ENCODE data around the gene PNMA6E.
A peak's percentile ranks its signal among the peaks of the same experiment; 100 is the strongest.
"Not testable (repeated sequence)": the region's sequence is repeated elsewhere in the genome, so short reads cannot be mapped to it uniquely, and the experiment has no call there.

Gene PNMA6E

GRCh38 chrX:153410888-153411254 is 9.7 kb upstream of the PNMA6E start:
- no peak for DNase-seq (ENCODE audit: low read depth)
- peak overlapping the region; percentile 44 for H3K4me3 ChIP-seq (ENCODE audit: low read depth, low read length)

GRCh38 chrX:153410373-153410772 is 9.2 kb upstream of the PNMA6E start:
- H3K4me3 ChIP-seq (ENCODE audit: low read depth, low read length): no peak overlapping the region
- DNase-seq (ENCODE audit: low read depth): no peak

- no peak for DNase-seq (ENCODE audit: low read depth)
- no peak overlapping the region for H3K4me3 ChIP-seq (ENCODE audit: low read depth, low read length)
Observed at GRCh38 chrX:153409414-153410101, 8.4 kb upstream of the PNMA6E start.

GRCh38 chrX:153408871-153409351 is 7.8 kb upstream of the PNMA6E start:
- no peak for DNase-seq (ENCODE audit: low read depth)
- no peak overlapping the region for H3K4me3 ChIP-seq (ENCODE audit: low read depth, low read length)

- no peak overlapping the region for H3K4me3 ChIP-seq (ENCODE audit: low read depth, low read length)
- DNase-seq (ENCODE audit: low read depth): no peak
Observed at GRCh38 chrX:153408221-153408721, 7.1 kb upstream of the PNMA6E start.

- H3K4me3 ChIP-seq (ENCODE audit: low read depth, low read length): no peak overlapping the region
- DNase-seq (ENCODE audit: low read depth): no peak
Observed at GRCh38 chrX:153407736-153408135, 6.6 kb upstream of the PNMA6E start.

- H3K4me3 ChIP-seq (ENCODE audit: low read depth, low read length): no peak overlapping the region
- no peak for DNase-seq (ENCODE audit: low read depth)
Observed at GRCh38 chrX:153406903-153407302, 5.8 kb upstream of the PNMA6E start.

- DNase-seq (ENCODE audit: low read depth): no peak
- H3K4me3 ChIP-seq (ENCODE audit: low read depth, low read length): no peak overlapping the region
Observed at GRCh38 chrX:153406011-153406410, 4.9 kb upstream of the PNMA6E start.

GRCh38 chrX:153405426-153405825 is 4.3 kb upstream of the PNMA6E start:
- no peak overlapping the region for H3K4me3 ChIP-seq (ENCODE audit: low read depth, low read length)
- no peak for DNase-seq (ENCODE audit: low read depth)

- not testable (repeated sequence) for DNase-seq (ENCODE audit: low read depth); H3K4me3 ChIP-seq (ENCODE audit: low read depth, low read length)
Observed at GRCh38 chrX:153404333-153404732, 3.2 kb upstream of the PNMA6E start.

- DNase-seq (ENCODE audit: low read depth): no peak
- H3K4me3 ChIP-seq (ENCODE audit: low read depth, low read length): no peak overlapping the region
Observed at GRCh38 chrX:153400146-153401132, 711 bp downstream of the PNMA6E start.

GRCh38 chrX:153398275-153398960 is 2.7 kb downstream of the PNMA6E start:
- DNase-seq (ENCODE audit: low read depth): no peak
- H3K4me3 ChIP-seq (ENCODE audit: low read depth, low read length): no peak overlapping the region

- DNase-seq (ENCODE audit: low read depth): no peak
- no peak overlapping the region for H3K4me3 ChIP-seq (ENCODE audit: low read depth, low read length)
Observed at GRCh38 chrX:153397256-153397960, 3.7 kb downstream of the PNMA6E start.

GRCh38 chrX:153396320-153397195 is 4.6 kb downstream of the PNMA6E start:
- no peak overlapping the region for H3K4me3 ChIP-seq (ENCODE audit: low read depth, low read length)
- no peak for DNase-seq (ENCODE audit: low read depth)

- H3K4me3 ChIP-seq (ENCODE audit: low read depth, low read length): no peak overlapping the region
- DNase-seq (ENCODE audit: low read depth): no peak
Observed at GRCh38 chrX:153395613-153396319, 5.4 kb downstream of the PNMA6E start.

- no peak for DNase-seq (ENCODE audit: low read depth)
- H3K4me3 ChIP-seq (ENCODE audit: low read depth, low read length): no peak overlapping the region
Observed at GRCh38 chrX:153394612-153395011, 6.5 kb downstream of the PNMA6E start.

- no peak for DNase-seq (ENCODE audit: low read depth)
- H3K4me3 ChIP-seq (ENCODE audit: low read depth, low read length): no peak overlapping the region
Observed at GRCh38 chrX:153392642-153393321, 8.4 kb downstream of the PNMA6E start.

All from skeletal muscle cell (primary cell).